NT2/D1 (cell line): Measurements from ENCODE around the gene UBE4A.

Source experiments
- DNase-seq: peaks from one replicate; pipeline ENCODE4 v3.0.0-alpha.2; 2011; ENCODE audit warnings: low read depth, low spot score
- H3K27me3 ChIP-seq: 2 replicates; pipeline ENCODE4 v1.6.0; 2011; ENCODE audit warnings: mild to moderate bottlenecking; ENCODE audit not compliant: insufficient read length, insufficient read depth
- H3K36me3 ChIP-seq: 2 replicates; pipeline ENCODE4 v1.6.1; 2011; ENCODE audit warnings: mild to moderate bottlenecking, low read length, mixed read lengths; ENCODE audit not compliant: insufficient read depth, insufficient read length
- H3K4me1 ChIP-seq: 2 replicates; pipeline ENCODE4 v1.5.1; 2011; ENCODE audit not compliant: insufficient read depth, insufficient read length
- H3K4me3 ChIP-seq: 2 replicates; pipeline ENCODE4 v1.5.1; 2011; ENCODE audit warnings: low read depth; ENCODE audit not compliant: insufficient read length
- H3K9ac ChIP-seq: 2 replicates; pipeline ENCODE4 v1.6.0; 2011; ENCODE audit warnings: low read depth; ENCODE audit not compliant: insufficient read length
- H3K9me3 ChIP-seq: 2 replicates; pipeline ENCODE4 v1.5.1; 2011; ENCODE audit warnings: mild to moderate bottlenecking, low read length; ENCODE audit not compliant: insufficient read depth
- SUZ12 ChIP-seq: IDR thresholded peaks from 2 replicates; pipeline ENCODE4 v1.6.1; 2011; ENCODE audit not compliant: insufficient read length, insufficient read depth; ENCODE audit errors: extremely low read depth
- YY1 ChIP-seq: IDR thresholded peaks from 2 replicates; pipeline ENCODE4 v1.6.1; 2011; ENCODE audit not compliant: insufficient read length, insufficient read depth
- ZNF274 ChIP-seq: IDR thresholded peaks from 2 replicates; pipeline ENCODE4 v1.6.1; 2011; ENCODE audit warnings: mild to moderate bottlenecking, low read depth, low read length

Gene UBE4A

DNA sequence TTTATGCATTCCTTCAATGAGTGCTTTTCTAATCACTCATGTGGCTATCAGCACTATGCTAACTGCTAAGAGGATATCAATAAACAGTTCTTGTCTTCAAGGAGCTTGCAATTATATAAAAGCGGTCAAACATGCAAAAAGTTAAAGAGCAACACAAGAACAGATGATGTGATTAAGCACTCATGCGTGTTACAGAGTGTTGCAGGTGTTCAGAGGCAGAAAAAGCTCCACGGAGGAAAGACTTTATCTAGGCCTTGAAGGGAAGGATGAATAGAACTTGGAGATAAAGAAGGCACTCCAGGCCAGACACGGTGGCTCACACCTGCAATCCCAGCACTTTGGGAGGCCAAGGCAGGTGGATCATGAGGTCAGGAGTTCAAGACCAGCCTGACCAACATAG lies 41.3 kb upstream of the UBE4A start:
- no peak overlapping the region for H3K4me3 ChIP-seq
- no peaks in the 10 kb centered on the region for H3K36me3 ChIP-seq
- no peak for DNase-seq
- H3K4me1 ChIP-seq = peaks cover 9% of the 10 kb centered on the region
- H3K9me3 ChIP-seq = no peaks in the 10 kb centered on the region
- TF ChIP-seq ZNF274 = no peak
- TF ChIP-seq YY1 = no peak
- no peak for TF ChIP-seq SUZ12
- peaks cover 5% of the 10 kb centered on the region for H3K27me3 ChIP-seq
- no peak overlapping the region for H3K9ac ChIP-seq

DNA sequence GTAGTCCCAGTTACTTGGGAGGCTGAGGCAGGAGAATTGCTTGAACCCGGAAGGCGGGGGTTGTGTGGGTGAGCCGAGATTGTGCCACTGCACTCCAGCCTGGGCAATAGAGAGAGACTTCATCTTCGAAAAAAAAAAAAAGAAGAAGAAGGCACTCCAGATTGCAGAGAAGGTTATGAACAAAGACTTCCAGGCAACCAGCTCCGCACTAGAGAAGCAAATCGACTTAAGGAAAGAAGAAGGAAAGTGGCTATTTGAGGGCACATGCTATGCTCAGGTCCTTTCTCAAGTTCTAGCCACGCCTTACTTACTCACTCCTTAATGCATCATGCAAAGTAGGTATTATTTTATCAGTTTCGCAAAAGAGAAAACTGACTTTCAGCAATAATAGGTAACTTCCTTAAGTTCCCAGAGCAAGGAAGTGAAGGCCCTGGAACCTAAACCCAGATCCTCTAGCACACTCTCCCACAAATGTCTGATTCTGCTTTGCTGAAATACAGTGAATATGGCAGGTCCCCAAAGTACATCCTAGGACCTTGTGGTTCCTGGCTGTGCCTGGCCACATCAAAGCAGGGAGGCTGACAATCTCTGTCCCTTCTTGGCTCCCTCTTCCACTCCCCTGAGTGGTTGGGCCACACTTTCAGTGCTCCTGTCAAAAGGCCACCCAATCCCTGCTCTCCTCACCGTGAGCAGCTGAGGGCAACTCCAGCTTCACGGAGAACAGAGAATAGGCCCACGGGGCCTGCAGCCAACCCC lies 40.6 kb upstream of the UBE4A start:
- H3K27me3 ChIP-seq = peaks cover 5% of the 10 kb centered on the region
- no peak overlapping the region for H3K9ac ChIP-seq
- TF ChIP-seq YY1 (no peak), ZNF274 (no peak)
- peaks cover 9% of the 10 kb centered on the region for H3K4me1 ChIP-seq
- no peak for DNase-seq
- no peak overlapping the region for H3K4me3 ChIP-seq
- no peaks in the 10 kb centered on the region for H3K9me3 ChIP-seq
- no peaks in the 10 kb centered on the region for H3K36me3 ChIP-seq

DNA sequence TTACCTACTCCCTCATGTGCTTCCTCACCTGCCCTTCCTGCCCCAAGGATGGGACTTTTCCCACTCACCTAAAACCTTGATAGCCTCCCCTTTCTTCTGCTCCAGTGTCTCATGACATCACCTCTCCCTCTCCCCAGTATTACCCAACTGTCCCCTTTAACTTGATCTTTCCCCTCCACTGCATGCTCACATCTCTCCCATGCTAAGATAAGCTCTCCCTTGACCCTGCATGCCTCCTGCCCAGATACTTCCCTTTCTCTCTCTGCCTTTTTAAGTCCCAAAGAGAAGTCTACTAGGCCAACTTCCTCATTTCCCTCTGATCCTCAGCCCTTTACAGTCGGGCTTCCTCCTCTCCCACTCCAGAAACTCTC lies 40.1 kb upstream of the UBE4A start:
- Histone ChIP-seq H3K4me1 (peaks cover 7% of the 10 kb centered on the region), H3K9ac (no peak overlapping the region), H3K4me3 (no peak overlapping the region), H3K9me3 (no peaks in the 10 kb centered on the region), H3K27me3 (peaks cover 5% of the 10 kb centered on the region), H3K36me3 (no peaks in the 10 kb centered on the region)
- TF ChIP-seq YY1 (no peak), ZNF274 (no peak), SUZ12 (no peak)
- no peak for DNase-seq

DNA sequence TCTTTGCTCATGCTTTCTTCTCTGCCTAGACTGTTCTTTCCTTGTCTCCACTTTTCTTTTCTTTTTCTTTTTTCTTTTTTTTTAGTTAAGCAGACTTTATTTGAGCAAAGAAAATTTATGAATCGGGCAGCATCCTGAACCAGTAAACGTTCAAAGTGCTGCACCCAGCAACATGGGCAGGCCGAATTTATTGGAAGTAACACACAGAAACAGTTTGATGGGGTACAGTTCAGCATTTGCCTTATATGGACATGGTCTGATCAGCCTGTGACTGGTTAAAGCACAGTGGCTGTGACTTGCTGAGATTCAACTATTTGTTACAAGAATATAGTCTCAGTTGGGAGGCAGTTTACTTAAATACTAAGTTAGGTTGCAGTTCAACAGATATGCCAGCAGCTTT lies 38.9 kb upstream of the UBE4A start:
- no peaks in the 10 kb centered on the region for H3K9me3 ChIP-seq
- TF ChIP-seq YY1 (no peak), ZNF274 (no peak), SUZ12 (no peak)
- DNase-seq = no peak
- no peak overlapping the region for H3K9ac ChIP-seq
- peaks cover 5% of the 10 kb centered on the region for H3K27me3 ChIP-seq
- peaks cover 2% of the 10 kb centered on the region for H3K4me1 ChIP-seq
- H3K36me3 ChIP-seq = no peaks in the 10 kb centered on the region
- H3K4me3 ChIP-seq = no peak overlapping the region

DNA sequence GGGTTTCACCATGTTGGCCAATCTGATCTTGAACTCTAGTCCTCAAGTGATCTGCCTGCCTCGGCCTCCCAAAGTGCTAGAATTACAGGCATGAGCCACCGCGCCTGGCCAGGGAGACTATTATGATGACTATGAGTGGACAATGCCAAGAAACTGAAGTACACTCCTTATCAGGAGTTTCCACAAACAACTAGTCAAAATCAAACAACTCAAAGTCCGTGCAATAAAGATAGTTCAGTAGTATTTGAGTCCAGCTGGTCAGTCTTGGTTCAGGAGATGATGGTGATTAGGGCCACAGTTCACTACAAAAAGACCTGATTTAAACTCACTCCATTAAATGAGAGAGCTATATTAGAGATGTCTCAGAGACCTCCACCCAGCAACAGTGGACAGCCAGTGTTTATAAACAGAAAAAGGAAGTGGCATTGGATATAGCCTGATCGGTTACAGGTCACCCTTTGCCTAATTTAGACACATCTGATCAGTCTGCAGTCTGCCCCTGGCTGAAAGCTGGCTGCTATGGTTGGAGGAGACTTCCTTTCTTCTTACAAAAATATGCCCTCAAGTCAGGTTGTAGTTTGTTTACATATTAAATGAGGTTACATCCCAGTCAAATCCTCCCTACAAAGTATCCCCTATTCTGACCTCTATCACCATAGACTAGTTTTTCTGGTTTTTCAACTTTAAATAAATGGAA lies 37.9 kb upstream of the UBE4A start:
- Histone ChIP-seq H3K27me3 (peaks cover 5% of the 10 kb centered on the region), H3K36me3 (no peaks in the 10 kb centered on the region), H3K9me3 (no peaks in the 10 kb centered on the region), H3K4me1 (peaks cover 2% of the 10 kb centered on the region), H3K4me3 (no peak overlapping the region), H3K9ac (no peak overlapping the region)
- no peak for DNase-seq
- TF ChIP-seq ZNF274 = no peak
- no peak for TF ChIP-seq SUZ12
- no peak for TF ChIP-seq YY1

GRCh38 chr11:118322721-118323120 lies 36.7 kb upstream of the UBE4A start:
- no peak overlapping the region for H3K4me3 ChIP-seq
- H3K4me1 ChIP-seq = no peaks in the 10 kb centered on the region
- H3K9ac ChIP-seq = no peak overlapping the region
- peaks cover 5% of the 10 kb centered on the region for H3K27me3 ChIP-seq
- no peak for DNase-seq
- TF ChIP-seq SUZ12 (no peak), YY1 (no peak), ZNF274 (no peak)
- no peaks in the 10 kb centered on the region for H3K9me3 ChIP-seq
- H3K36me3 ChIP-seq = no peaks in the 10 kb centered on the region

DNA sequence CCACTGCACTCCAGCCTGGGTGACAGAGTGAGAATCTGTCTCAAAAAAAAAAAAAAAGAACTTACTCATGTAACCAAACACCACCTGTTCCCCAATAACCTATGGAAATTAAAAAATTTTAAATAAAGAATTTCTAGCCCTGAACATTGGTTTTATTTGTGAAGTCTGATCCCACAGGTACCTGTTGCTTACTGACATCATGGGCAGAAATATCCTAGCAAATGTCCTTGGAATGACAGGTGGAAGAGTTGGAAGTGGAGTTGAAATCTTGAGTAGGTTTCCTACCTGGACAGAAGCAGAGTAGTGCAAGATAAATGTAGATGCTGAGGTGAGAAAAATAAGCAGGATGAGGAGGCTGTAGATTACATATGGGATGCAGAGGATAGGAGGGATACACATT lies 34.1 kb upstream of the UBE4A start:
- TF ChIP-seq ZNF274 (no peak), YY1 (no peak), SUZ12 (no peak)
- Histone ChIP-seq H3K4me1 (no peaks in the 10 kb centered on the region), H3K27me3 (no peaks in the 10 kb centered on the region), H3K9ac (no peak overlapping the region), H3K9me3 (no peaks in the 10 kb centered on the region), H3K36me3 (no peaks in the 10 kb centered on the region), H3K4me3 (no peak overlapping the region)
- DNase-seq = no peak
